IMR-90 (cell line): ENCODE measurements around the gene MERTK. TPM values are rescaled to one million over a fixed set of nuclear protein-coding genes. Genes with fewer than 3 reads are reported as not detected.

ENCODE experiments used
- ATAC-seq: fragments of 200-7000 bp; cut with Tn5 transposase; 2 replicates; pipeline ENCODE4 v1.9.1; 2020; ENCODE audit warnings: low read depth, mild to moderate bottlenecking, moderate library complexity
- BruUV-seq: library from RNA; stranded (reverse); fragments of 400-500 nt; replicated peaks from 2 replicates; lab custom pipeline; 2021; lab: Mats Ljungman, UMichigan
- CTCF ChIA-PET: fragments of 300-600 bp; formaldehyde crosslinking; extraction: SDS; loops from one replicate; lab custom pipeline; 2021; ENCODE audit warnings: antibody characterized with exemption; lab: Yijun Ruan, JAX
- POLR2A ChIA-PET: fragments of 300-600 bp; sonication (Branson Sonifier 250); formaldehyde crosslinking; loops from one replicate; lab custom pipeline; 2022; ENCODE audit warnings: antibody characterized with exemption; ENCODE audit not compliant: unreplicated experiment; lab: Charles Lee
- DNase-seq: peaks from one replicate; pipeline ENCODE4 v3.0.0; 2013
- H2AFZ ChIP-seq: replicated peaks from 2 replicates; pipeline ENCODE3; 2013; ENCODE audit warnings: low read length, mild to moderate bottlenecking; ENCODE audit not compliant: poor library complexity
- H2AK5ac ChIP-seq: 2 replicates; pipeline ENCODE4 v1.6.1; 2013; ENCODE audit warnings: low read depth, low read length, inconsistent platforms
- H2AK9ac ChIP-seq: replicated peaks from 2 replicates; pipeline ENCODE3; 2013; ENCODE audit warnings: mild to moderate bottlenecking, low read depth, low read length, moderate library complexity; ENCODE audit not compliant: poor library complexity
- H2BK120ac ChIP-seq: 2 replicates; pipeline ENCODE4 v1.6.1; 2013; ENCODE audit warnings: low read depth, low read length, inconsistent platforms
- H2BK15ac ChIP-seq: 3 replicates; pipeline ENCODE4 v1.6.1; 2013; ENCODE audit warnings: low read depth, low read length, inconsistent platforms
- H2BK20ac ChIP-seq: 2 replicates; pipeline ENCODE4 v1.6.1; 2013; ENCODE audit warnings: low read depth, mild to moderate bottlenecking, inconsistent platforms, low read length, moderate library complexity
- H2BK5ac ChIP-seq: 2 replicates; pipeline ENCODE4 v1.6.1; 2013; ENCODE audit warnings: mild to moderate bottlenecking, low read depth, low read length, inconsistent platforms; ENCODE audit not compliant: poor library complexity, severe bottlenecking
- H3K14ac ChIP-seq: replicated peaks from 2 replicates; pipeline ENCODE4 v1.6.1; 2013; ENCODE audit warnings: low read depth, low read length, inconsistent platforms
- H3K18ac ChIP-seq: 2 replicates; pipeline ENCODE4 v1.6.1; 2013; ENCODE audit warnings: low read depth, low read length, control low read depth
- H3K23ac ChIP-seq: 2 replicates; pipeline ENCODE4 v1.6.1; 2013; ENCODE audit warnings: low read depth, low read length, inconsistent platforms
- H3K27ac ChIP-seq: 2 replicates; pipeline ENCODE4 v1.5.1; 2013; ENCODE audit warnings: mild to moderate bottlenecking, control low read depth, low read length; ENCODE audit not compliant: insufficient read depth
- H3K27me3 ChIP-seq: 2 replicates; pipeline ENCODE4 v1.6.1; 2013; ENCODE audit warnings: low read length; ENCODE audit not compliant: control insufficient read depth, insufficient read depth
- H3K36me3 ChIP-seq: 2 replicates; pipeline ENCODE4 v1.6.1; 2013; ENCODE audit warnings: low read length, mixed read lengths; ENCODE audit not compliant: control insufficient read depth, insufficient read depth
- H3K4ac ChIP-seq: 2 replicates; pipeline ENCODE4 v1.6.1; 2013; ENCODE audit warnings: low read depth, low read length, inconsistent platforms
- H3K4me1 ChIP-seq: 2 replicates; pipeline ENCODE4 v1.6.1; 2013; ENCODE audit warnings: low read length, mixed read lengths; ENCODE audit not compliant: control insufficient read depth, insufficient read depth
- H3K4me2 ChIP-seq: 2 replicates; pipeline ENCODE4 v1.6.1; 2013; ENCODE audit warnings: low read depth, mild to moderate bottlenecking, control low read depth, low read length, moderate library complexity
- H3K4me3 ChIP-seq: 2 replicates; pipeline ENCODE4 v1.5.1; 2013; ENCODE audit warnings: low read depth, mild to moderate bottlenecking, control low read depth, low read length, moderate library complexity; ENCODE audit not compliant: insufficient read depth
- H3K56ac ChIP-seq: 2 replicates; pipeline ENCODE4 v1.6.1; 2013; ENCODE audit warnings: low read length, inconsistent platforms; ENCODE audit not compliant: insufficient read depth; ENCODE audit errors: extremely low read depth
- H3K79me1 ChIP-seq, 2 experiments: 2 replicates each; pipeline ENCODE4 v1.6.1; 2013; ENCODE audit warnings: low read length in 2 of 2, inconsistent platforms in 1 of 2, low read depth in 1 of 2
- H3K9ac ChIP-seq: 2 replicates; pipeline ENCODE4 v1.6.1; 2013; ENCODE audit warnings: low read depth, low read length, control low read depth
- H3K9me1 ChIP-seq: 2 replicates; pipeline ENCODE4 v1.6.1; 2013; ENCODE audit warnings: low read length, inconsistent platforms; ENCODE audit not compliant: insufficient read depth
- H3K9me3 ChIP-seq: 2 replicates; pipeline ENCODE4 v1.6.1; 2013; ENCODE audit warnings: low read length; ENCODE audit not compliant: control insufficient read depth, insufficient read depth
- H4K20me1 ChIP-seq: 2 replicates; pipeline ENCODE4 v1.6.1; 2013; ENCODE audit warnings: low read length, inconsistent platforms; ENCODE audit not compliant: insufficient read depth
- H4K5ac ChIP-seq: 2 replicates; pipeline ENCODE4 v1.6.1; 2013; ENCODE audit warnings: mild to moderate bottlenecking, low read depth, low read length, control low read depth
- H4K8ac ChIP-seq, 2 experiments: 2 replicates each; pipeline ENCODE4 v1.6.1; 2013; ENCODE audit warnings: low read depth in 2 of 2, low read length in 2 of 2, control low read depth in 1 of 2, inconsistent platforms in 1 of 2
- H4K91ac ChIP-seq: 2 replicates; pipeline ENCODE4 v1.6.1; 2013; ENCODE audit warnings: low read depth, low read length, inconsistent platforms; ENCODE audit not compliant: insufficient read depth
- BHLHE40 ChIP-seq: fragments of 150-350 bp; IDR thresholded peaks from 2 replicates; pipeline ENCODE4 v1.6.1; 2016; ENCODE audit warnings: mild to moderate bottlenecking, low read depth, low read length
- CEBPB ChIP-seq: IDR thresholded peaks from 2 replicates; pipeline ENCODE4 v1.6.1; 2012; ENCODE audit warnings: low read depth, low read length, improper control_type of control experiment
- CHD1 ChIP-seq: IDR thresholded peaks from 2 replicates; pipeline ENCODE4 v1.6.1; 2012; ENCODE audit warnings: low read depth, low read length, improper control_type of control experiment
- ELK1 ChIP-seq: fragments of 150-350 bp; IDR thresholded peaks from 2 replicates; pipeline ENCODE4 v1.6.1; 2016; ENCODE audit warnings: low read depth, mild to moderate bottlenecking, low read length, moderate library complexity, borderline replicate concordance
- FOS ChIP-seq: fragments of 150-350 bp; IDR thresholded peaks from 2 replicates; pipeline ENCODE4 v1.6.1; 2016; ENCODE audit warnings: low read depth, low read length
- MAFK ChIP-seq: IDR thresholded peaks from 2 replicates; pipeline ENCODE4 v1.6.1; 2012; ENCODE audit warnings: low read depth, low read length, improper control_type of control experiment
- MAZ ChIP-seq: IDR thresholded peaks from 2 replicates; pipeline ENCODE4 v1.6.1; 2012; ENCODE audit warnings: low read depth, mild to moderate bottlenecking, low read length, improper control_type of control experiment, moderate library complexity, borderline replicate concordance
- MXI1 ChIP-seq: IDR thresholded peaks from 2 replicates; pipeline ENCODE4 v1.6.1; 2012; ENCODE audit warnings: low read depth, mild to moderate bottlenecking, low read length, moderate library complexity, borderline replicate concordance
- NFE2L2 ChIP-seq: fragments of 150-350 bp; IDR thresholded peaks from 2 replicates; pipeline ENCODE4 v1.6.1; 2016; ENCODE audit warnings: low read depth, mild to moderate bottlenecking, low read length
- POLR2A ChIP-seq: IDR thresholded peaks from 2 replicates; pipeline ENCODE4 v1.6.1; 2012; ENCODE audit warnings: mild to moderate bottlenecking, low read depth, low read length
- RAD21 ChIP-seq: IDR thresholded peaks from 2 replicates; pipeline ENCODE4 v1.6.1; 2012; ENCODE audit warnings: low read length, improper control_type of control experiment
- RCOR1 ChIP-seq: IDR thresholded peaks from 2 replicates; pipeline ENCODE4 v1.6.1; 2012; ENCODE audit warnings: mild to moderate bottlenecking, low read length, improper control_type of control experiment; ENCODE audit not compliant: insufficient replicate concordance
- RFX5 ChIP-seq: IDR thresholded peaks from 2 replicates; pipeline ENCODE4 v1.8.0; 2012; ENCODE audit warnings: low read depth, mild to moderate bottlenecking, low read length, moderate library complexity
- SMC3 ChIP-seq: fragments of 150-350 bp; IDR thresholded peaks from 2 replicates; pipeline ENCODE4 v1.6.1; 2016; ENCODE audit warnings: low read depth, mild to moderate bottlenecking, antibody characterized with exemption, low read length, moderate library complexity
- WGBS, 2 experiments: methylation state at CpG; one replicate each; pipeline versions ENCODE4 v1.1.5 to v1.1.7; 2013; ENCODE audit warnings: missing lambda C conversion rate in 2 of 2; ENCODE audit not compliant: insufficient read length in 1 of 2; ENCODE audit errors: extremely low coverage in 2 of 2; 5-methylcytosine and 5-hydroxymethylcytosine counted together
- dilution Hi-C: fragments of 300-500 bp; cut with HindIII; formaldehyde crosslinking; loops from one replicate; pipeline ENCODE4 v1.14.3; 2018; ENCODE audit warnings: low sequenced_read_pairs; ENCODE audit not compliant: unreplicated experiment
- in situ Hi-C: fragments of 300-500 bp; cut with MboI; formaldehyde crosslinking; loops from 3 replicates; pipeline ENCODE4 v1.14.3; 2019; ENCODE audit warnings: low sequenced_read_pairs, inconsistent platforms, mixed read lengths
- intact Hi-C: fragments of 100-400 bp; cut with micrococcal nuclease; formaldehyde crosslinking; loops from 2 replicates; pipeline ENCODE4 v1.10.0; 2022
- polyA plus RNA-seq, 3 experiments: library from polyadenylated mRNA; depleted of rRNA; stranded (reverse); fragments of >200 nt; gene quantifications; 2 replicates each; pipeline ENCODE4 v1.2.3, GENCODE V29; 2012; ENCODE audit warnings: low replicate concordance in 1 of 3
- total RNA-seq: library from RNA; depleted of rRNA; stranded (reverse); fragments of >200 nt; gene quantifications from 2 replicates; pipeline ENCODE4 v1.2.3, GENCODE V29; 2012
- TF ChIP-seq, protein P1 (sequence below): fragments of 150-350 bp; IDR thresholded peaks from 2 replicates; pipeline ENCODE4 v1.6.1; 2017; ENCODE audit warnings: mild to moderate bottlenecking, antibody characterized with exemption, low read length, low read depth
- TF ChIP-seq, protein P2 (sequence below): conservative IDR thresholded peaks from 2 replicates; pipeline ENCODE4 v1.5.1; 2012; ENCODE audit warnings: mild to moderate bottlenecking, low read depth, low read length, improper control_type of control experiment

MERTK gene
- total and polyA plus RNA-seq, 2 of the 4 experiments (the other 2 are of a cell fraction), result 0.36 to 0.62 TPM

DNA sequence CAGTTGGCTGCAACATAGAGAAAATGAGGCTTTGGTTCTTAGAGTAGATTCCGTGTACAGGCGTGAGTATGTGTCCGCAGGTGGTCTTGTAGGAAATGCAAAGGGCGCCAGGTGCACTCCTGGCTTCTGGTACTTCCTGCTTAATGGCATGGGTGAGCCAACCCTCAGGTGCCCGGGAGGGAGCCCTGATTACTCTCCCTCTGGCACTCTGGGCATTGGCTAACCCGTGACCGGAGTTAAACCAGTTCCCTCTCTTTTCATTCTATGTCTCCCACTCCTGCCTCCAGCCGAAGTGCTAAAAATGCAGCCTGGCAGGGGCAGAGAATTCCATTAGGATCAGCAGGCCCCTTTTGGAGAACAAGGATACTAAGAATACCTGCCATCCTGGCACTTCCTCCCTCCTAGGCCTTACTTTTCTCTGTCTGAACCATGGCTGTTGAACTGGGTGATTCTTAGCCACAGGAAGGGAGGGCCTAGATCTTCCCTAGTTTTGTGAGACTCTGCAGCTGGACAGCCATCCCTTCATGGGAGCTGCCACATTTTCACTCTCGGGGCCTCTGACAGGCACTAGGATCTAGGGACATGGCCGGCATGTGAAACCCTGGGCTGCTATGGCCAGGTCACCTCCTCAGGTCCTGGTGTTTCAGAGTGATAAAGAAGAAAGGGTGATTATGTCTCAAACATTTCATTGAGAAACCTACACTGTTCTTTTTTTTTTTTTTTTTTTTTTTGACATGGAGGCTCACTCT, 6.5 kb downstream of the MERTK start:
- ATAC-seq (no peak), DNase-seq (no peak)
- no peak overlapping the region for H3K4ac ChIP-seq
- H2AK5ac ChIP-seq, result no peak overlapping the region
- no peak overlapping the region for H2BK120ac ChIP-seq
- H2BK15ac ChIP-seq, result no peak overlapping the region
- no peaks in the 10 kb centered on the region for H3K36me3 ChIP-seq
- H4K8ac ChIP-seq, result no peak overlapping the region
- H3K9me1 ChIP-seq, result no peaks in the 10 kb centered on the region
- H4K20me1 ChIP-seq, result no peaks in the 10 kb centered on the region
- no peak overlapping the region for H2AFZ ChIP-seq
- no peaks in the 10 kb centered on the region for H3K79me1 ChIP-seq
- no peak overlapping the region for H4K5ac ChIP-seq
- in situ Hi-C loops, result no loop called here
- intact Hi-C loops, result no loop called here
- H3K27me3 ChIP-seq, result peaks cover 42% of the 10 kb centered on the region
- no peak overlapping the region for H2BK20ac ChIP-seq
- TF ChIP-seq RAD21 (no peak), POLR2A (no peak), CEBPB (no peak), BHLHE40 (no peak), ELK1 (no peak), RFX5 (no peak), NFE2L2 (no peak), RCOR1 (no peak), CHD1 (no peak), MAFK (no peak), MAZ (no peak), SMC3 (no peak), MXI1 (no peak), FOS (no peak)
- TF ChIP-seq, protein P1, sequence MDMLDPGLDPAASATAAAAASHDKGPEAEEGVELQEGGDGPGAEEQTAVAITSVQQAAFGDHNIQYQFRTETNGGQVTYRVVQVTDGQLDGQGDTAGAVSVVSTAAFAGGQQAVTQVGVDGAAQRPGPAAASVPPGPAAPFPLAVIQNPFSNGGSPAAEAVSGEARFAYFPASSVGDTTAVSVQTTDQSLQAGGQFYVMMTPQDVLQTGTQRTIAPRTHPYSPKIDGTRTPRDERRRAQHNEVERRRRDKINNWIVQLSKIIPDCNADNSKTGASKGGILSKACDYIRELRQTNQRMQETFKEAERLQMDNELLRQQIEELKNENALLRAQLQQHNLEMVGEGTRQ, result no peak
- TF ChIP-seq, protein P2, sequence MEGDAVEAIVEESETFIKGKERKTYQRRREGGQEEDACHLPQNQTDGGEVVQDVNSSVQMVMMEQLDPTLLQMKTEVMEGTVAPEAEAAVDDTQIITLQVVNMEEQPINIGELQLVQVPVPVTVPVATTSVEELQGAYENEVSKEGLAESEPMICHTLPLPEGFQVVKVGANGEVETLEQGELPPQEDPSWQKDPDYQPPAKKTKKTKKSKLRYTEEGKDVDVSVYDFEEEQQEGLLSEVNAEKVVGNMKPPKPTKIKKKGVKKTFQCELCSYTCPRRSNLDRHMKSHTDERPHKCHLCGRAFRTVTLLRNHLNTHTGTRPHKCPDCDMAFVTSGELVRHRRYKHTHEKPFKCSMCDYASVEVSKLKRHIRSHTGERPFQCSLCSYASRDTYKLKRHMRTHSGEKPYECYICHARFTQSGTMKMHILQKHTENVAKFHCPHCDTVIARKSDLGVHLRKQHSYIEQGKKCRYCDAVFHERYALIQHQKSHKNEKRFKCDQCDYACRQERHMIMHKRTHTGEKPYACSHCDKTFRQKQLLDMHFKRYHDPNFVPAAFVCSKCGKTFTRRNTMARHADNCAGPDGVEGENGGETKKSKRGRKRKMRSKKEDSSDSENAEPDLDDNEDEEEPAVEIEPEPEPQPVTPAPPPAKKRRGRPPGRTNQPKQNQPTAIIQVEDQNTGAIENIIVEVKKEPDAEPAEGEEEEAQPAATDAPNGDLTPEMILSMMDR, result no peak
- no peak overlapping the region for H3K4me2 ChIP-seq
- no peak overlapping the region for H3K27ac ChIP-seq
- H3K9ac ChIP-seq, result no peak overlapping the region
- whole genome bisulfite sequencing, 2 experiments, result 84% methylated on average over 8 of the region's 10 CpGs; no CpG with 5 or more reads in 1 of the 2 experiments
- H3K4me1 ChIP-seq, result peaks cover 4% of the 10 kb centered on the region; the same call in 1 of the 2 replicates
- no peak overlapping the region for H3K14ac ChIP-seq
- no TSS peak for BruUV-seq
- no peak overlapping the region for H3K23ac ChIP-seq
- no peak overlapping the region for H3K4me3 ChIP-seq
- CTCF ChIA-PET, result no interaction called here
- H2BK5ac ChIP-seq, result no peak overlapping the region
- H2AK9ac ChIP-seq, result no peak overlapping the region
- POLR2A ChIA-PET, result no interaction called here
- dilution Hi-C loops, result no loop called here
- H4K91ac ChIP-seq, result no peak overlapping the region
- no peak overlapping the region for H3K56ac ChIP-seq
- H3K9me3 ChIP-seq, result no peaks in the 10 kb centered on the region
- no peak overlapping the region for H3K18ac ChIP-seq
